GM10248 (cell line): ENCODE measurements around the gene OTX2.

Experiments
- CTCF ChIA-PET: fragments of 300-600 bp; sonication (Branson Sonifier 250); formaldehyde crosslinking; extraction: SDS; loops from one replicate; lab custom pipeline; 2021; ENCODE audit warnings: antibody characterized with exemption; lab: Yijun Ruan, JAX
- POLR2A ChIA-PET: fragments of 350-650 bp; sonication (Branson Sonifier 250); formaldehyde crosslinking; extraction: SDS; loops from one replicate; lab custom pipeline; 2020; ENCODE audit warnings: antibody characterized with exemption; lab: Yijun Ruan, JAX
- DNase-seq: peaks from one replicate; pipeline ENCODE4 v3.0.0; 2012; ENCODE audit errors: extremely low spot score
- TF ChIP-seq, protein P1 (sequence below): IDR thresholded peaks from 2 replicates; pipeline ENCODE4 v1.5.1; 2012; ENCODE audit warnings: mild to moderate bottlenecking, low read depth; ENCODE audit errors: extremely low read depth, missing control alignments, control extremely low read depth

The OTX2 gene

GRCh38 chr14:56810147-56810719 lies at the start of gene OTX2:
Gene OTX2, minus strand, starts transcription at chr14:56810479. Its CDS starts 5,023 bp downstream, at chr14:56805456.
- DNase-seq, result no peak
- ChIA-PET POLR2A (no interaction called here), CTCF (no interaction called here)
- TF ChIP-seq, protein P1, sequence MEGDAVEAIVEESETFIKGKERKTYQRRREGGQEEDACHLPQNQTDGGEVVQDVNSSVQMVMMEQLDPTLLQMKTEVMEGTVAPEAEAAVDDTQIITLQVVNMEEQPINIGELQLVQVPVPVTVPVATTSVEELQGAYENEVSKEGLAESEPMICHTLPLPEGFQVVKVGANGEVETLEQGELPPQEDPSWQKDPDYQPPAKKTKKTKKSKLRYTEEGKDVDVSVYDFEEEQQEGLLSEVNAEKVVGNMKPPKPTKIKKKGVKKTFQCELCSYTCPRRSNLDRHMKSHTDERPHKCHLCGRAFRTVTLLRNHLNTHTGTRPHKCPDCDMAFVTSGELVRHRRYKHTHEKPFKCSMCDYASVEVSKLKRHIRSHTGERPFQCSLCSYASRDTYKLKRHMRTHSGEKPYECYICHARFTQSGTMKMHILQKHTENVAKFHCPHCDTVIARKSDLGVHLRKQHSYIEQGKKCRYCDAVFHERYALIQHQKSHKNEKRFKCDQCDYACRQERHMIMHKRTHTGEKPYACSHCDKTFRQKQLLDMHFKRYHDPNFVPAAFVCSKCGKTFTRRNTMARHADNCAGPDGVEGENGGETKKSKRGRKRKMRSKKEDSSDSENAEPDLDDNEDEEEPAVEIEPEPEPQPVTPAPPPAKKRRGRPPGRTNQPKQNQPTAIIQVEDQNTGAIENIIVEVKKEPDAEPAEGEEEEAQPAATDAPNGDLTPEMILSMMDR, result no peak

GRCh38 chr14:56858422-56858821 lies 48.1 kb upstream of the OTX2 start:
- DNase-seq, result no peak
- POLR2A ChIA-PET, result no interaction called here
- CTCF ChIA-PET, result interaction anchor here (1.6 kb wide), 1 partner anchor 17 kb away, joined by 3 read pairs; no protein-coding TSS in a partner anchor
- TF ChIP-seq, protein P1, result no peak

DNA sequence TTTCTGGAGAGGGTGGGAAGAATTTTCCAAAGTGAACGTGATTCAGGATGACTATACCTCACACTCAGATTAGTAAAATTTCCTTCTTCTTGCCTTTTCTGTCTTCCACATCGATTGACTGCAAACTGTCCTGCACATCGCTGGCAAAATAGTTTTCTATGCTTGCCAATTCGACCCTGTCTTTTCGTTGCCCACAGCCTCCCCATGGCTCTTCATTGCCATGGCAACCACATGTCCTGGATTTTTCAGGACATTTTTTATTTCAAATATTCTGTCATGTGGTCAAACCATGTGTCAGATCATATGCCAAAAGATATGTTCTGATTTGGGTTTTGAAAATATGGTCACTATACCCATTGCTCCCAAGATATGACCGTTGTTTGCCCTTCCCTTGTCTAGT lies 46.9 kb upstream of the OTX2 start:
- TF ChIP-seq, protein P1, result no peak
- no peak for DNase-seq
- CTCF ChIA-PET, result no interaction called here
- POLR2A ChIA-PET, result no interaction called here

- DNase-seq, result no peak
- TF ChIP-seq, protein P1, result no peak
- CTCF ChIA-PET, result no interaction called here
- POLR2A ChIA-PET, result no interaction called here
Measured at GRCh38 chr14:56855891-56856461, 45.7 kb upstream of the OTX2 start.

- TF ChIP-seq, protein P1, result no peak
- ChIA-PET CTCF (no interaction called here), POLR2A (no interaction called here)
- DNase-seq, result no peak
Measured at GRCh38 chr14:56854325-56854724, 44.0 kb upstream of the OTX2 start.

- TF ChIP-seq, protein P1, result no peak
- POLR2A ChIA-PET, result no interaction called here
- CTCF ChIA-PET, result no interaction called here
- no peak for DNase-seq
Measured at GRCh38 chr14:56846970-56847930, 37.0 kb upstream of the OTX2 start.
